SU-DHL-6 (cell line): ENCODE data around the gene OXTR.

Experiments
- H2AFZ ChIP-seq: fragments of 200-600 bp; sonication (generic); 2 replicates; pipeline ENCODE4 v1.6.1; 2014; ENCODE audit warnings: low read depth, mild to moderate bottlenecking, moderate library complexity, mixed read lengths, antibody characterized with exemption, low read length; ENCODE audit not compliant: severe bottlenecking
- H3F3A ChIP-seq: fragments of 200-600 bp; shearing (Covaris generic); 2 replicates; pipeline ENCODE4 v1.6.0; 2016; ENCODE audit warnings: antibody characterized with exemption, mild to moderate bottlenecking; ENCODE audit not compliant: insufficient read depth
- H3K27ac ChIP-seq: fragments of 200-600 bp; sonication (generic); 2 replicates; pipeline ENCODE4 v1.5.1; 2016; ENCODE audit warnings: low read depth, mild to moderate bottlenecking, low read length, moderate library complexity, mixed read lengths
- H3K27me3 ChIP-seq: fragments of 200-600 bp; sonication (generic), shearing (Covaris generic); 2 replicates; pipeline ENCODE4 v1.6.0; 2014; ENCODE audit warnings: mild to moderate bottlenecking, low read length
- H3K36me3 ChIP-seq: fragments of 200-600 bp; sonication (generic); 2 replicates; pipeline ENCODE4 v1.6.1; 2014; ENCODE audit warnings: mild to moderate bottlenecking, low read length, mixed read lengths
- H3K4me2 ChIP-seq: fragments of 300-600, 200-600 bp; shearing (Covaris generic), sonication (generic); 2 replicates; pipeline ENCODE4 v1.6.0; 2014; ENCODE audit warnings: low read length, low read depth, mild to moderate bottlenecking; ENCODE audit not compliant: poor library complexity, severe bottlenecking
- H3K4me3 ChIP-seq: fragments of 200-600 bp; sonication (generic); 2 replicates; pipeline ENCODE4 v1.5.1; 2014; ENCODE audit warnings: antibody characterized with exemption, low read length, mild to moderate bottlenecking, mixed read lengths; ENCODE audit not compliant: insufficient read depth, poor library complexity, severe bottlenecking
- H3K79me2 ChIP-seq: fragments of 200-600 bp; sonication (generic); 2 replicates; pipeline ENCODE4 v1.6.1; 2014; ENCODE audit warnings: mild to moderate bottlenecking, low read length, moderate library complexity; ENCODE audit not compliant: insufficient read depth
- H3K9ac ChIP-seq: fragments of 200-600 bp; sonication (generic); 2 replicates; pipeline ENCODE4 v1.7.0; 2014; ENCODE audit warnings: mild to moderate bottlenecking, low read length
- H3K9me2 ChIP-seq: fragments of 200-600 bp; sonication (generic); replicated peaks from 2 replicates; pipeline ENCODE4 v1.6.1; 2014; ENCODE audit warnings: low read length; ENCODE audit not compliant: insufficient read depth
- H3K9me3 ChIP-seq: fragments of 200-600 bp; sonication (generic); 2 replicates; pipeline ENCODE4 v1.6.1; 2014; ENCODE audit warnings: low read length, mixed read lengths; ENCODE audit not compliant: insufficient read depth
- H4K20me1 ChIP-seq: fragments of 200-600 bp; sonication (generic); 2 replicates; pipeline ENCODE4 v1.6.1; 2014; ENCODE audit warnings: low read depth, mild to moderate bottlenecking, antibody characterized with exemption, low read length, moderate library complexity, mixed read lengths
- EZH2phosphoT487 ChIP-seq: fragments of 200-600 bp; sonication (generic), shearing (Covaris generic); conservative IDR thresholded peaks from 2 replicates; pipeline ENCODE4 v1.6.1; 2018; ENCODE audit warnings: mild to moderate bottlenecking, antibody characterized with exemption, low read length, moderate library complexity, mixed read lengths
- TF ChIP-seq, protein P1 (sequence below): fragments of 200-600 bp; sonication (generic); IDR thresholded peaks from one replicate; pipeline ENCODE4 v1.5.1; 2017; ENCODE audit warnings: antibody characterized with exemption, mild to moderate bottlenecking, low read length, moderate library complexity; ENCODE audit not compliant: insufficient read depth, poor library complexity, severe bottlenecking

Gene OXTR

GRCh38 chr3:8800016-8800415 is 30.6 kb upstream of the OXTR start:
- Histone ChIP-seq H3K4me2 (no peak overlapping the region), H3K9me3 (no peaks in the 10 kb centered on the region), H2AFZ (no peak overlapping the region), H3K36me3 (no peaks in the 10 kb centered on the region), H3K27ac (no peak overlapping the region), H3K79me2 (no peaks in the 10 kb centered on the region), H4K20me1 (no peaks in the 10 kb centered on the region), H3K9ac (no peak overlapping the region), H3K9me2 (no peaks in the 10 kb centered on the region), H3K4me3 (no peak overlapping the region), H3K27me3 (no peaks in the 10 kb centered on the region), H3F3A (no peaks in the 10 kb centered on the region)
- no peak for TF ChIP-seq EZH2phosphoT487
- TF ChIP-seq, protein P1, sequence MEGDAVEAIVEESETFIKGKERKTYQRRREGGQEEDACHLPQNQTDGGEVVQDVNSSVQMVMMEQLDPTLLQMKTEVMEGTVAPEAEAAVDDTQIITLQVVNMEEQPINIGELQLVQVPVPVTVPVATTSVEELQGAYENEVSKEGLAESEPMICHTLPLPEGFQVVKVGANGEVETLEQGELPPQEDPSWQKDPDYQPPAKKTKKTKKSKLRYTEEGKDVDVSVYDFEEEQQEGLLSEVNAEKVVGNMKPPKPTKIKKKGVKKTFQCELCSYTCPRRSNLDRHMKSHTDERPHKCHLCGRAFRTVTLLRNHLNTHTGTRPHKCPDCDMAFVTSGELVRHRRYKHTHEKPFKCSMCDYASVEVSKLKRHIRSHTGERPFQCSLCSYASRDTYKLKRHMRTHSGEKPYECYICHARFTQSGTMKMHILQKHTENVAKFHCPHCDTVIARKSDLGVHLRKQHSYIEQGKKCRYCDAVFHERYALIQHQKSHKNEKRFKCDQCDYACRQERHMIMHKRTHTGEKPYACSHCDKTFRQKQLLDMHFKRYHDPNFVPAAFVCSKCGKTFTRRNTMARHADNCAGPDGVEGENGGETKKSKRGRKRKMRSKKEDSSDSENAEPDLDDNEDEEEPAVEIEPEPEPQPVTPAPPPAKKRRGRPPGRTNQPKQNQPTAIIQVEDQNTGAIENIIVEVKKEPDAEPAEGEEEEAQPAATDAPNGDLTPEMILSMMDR: no peak

DNA sequence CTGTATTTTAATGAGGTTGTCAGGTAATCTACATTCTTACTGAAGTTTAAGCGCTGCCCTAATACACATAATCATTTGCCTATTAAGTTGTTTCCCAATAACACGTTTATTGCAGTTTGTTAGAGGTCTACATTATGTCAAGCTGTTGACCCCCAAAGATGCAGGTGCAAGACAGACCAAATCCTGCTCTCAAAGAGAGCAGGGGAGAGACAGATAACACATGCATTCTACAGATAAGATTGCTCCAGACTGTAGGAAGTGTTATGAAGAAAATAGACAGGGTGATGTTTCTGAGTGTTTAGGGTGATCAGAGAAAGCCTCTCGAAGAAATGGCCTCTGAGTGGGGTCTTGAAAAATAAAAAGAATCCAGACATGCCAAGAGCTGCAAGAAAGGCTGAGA is 24.8 kb upstream of the OXTR start:
- Histone ChIP-seq H3F3A (no peaks in the 10 kb centered on the region), H3K4me3 (no peak overlapping the region), H3K9me3 (no peaks in the 10 kb centered on the region), H3K27me3 (no peaks in the 10 kb centered on the region), H2AFZ (no peak overlapping the region), H3K4me2 (no peak overlapping the region), H3K9ac (no peak overlapping the region), H3K79me2 (no peaks in the 10 kb centered on the region), H4K20me1 (no peaks in the 10 kb centered on the region), H3K27ac (no peak overlapping the region), H3K36me3 (no peaks in the 10 kb centered on the region), H3K9me2 (no peaks in the 10 kb centered on the region)
- TF ChIP-seq, protein P1: no peak
- no peak for TF ChIP-seq EZH2phosphoT487

DNA sequence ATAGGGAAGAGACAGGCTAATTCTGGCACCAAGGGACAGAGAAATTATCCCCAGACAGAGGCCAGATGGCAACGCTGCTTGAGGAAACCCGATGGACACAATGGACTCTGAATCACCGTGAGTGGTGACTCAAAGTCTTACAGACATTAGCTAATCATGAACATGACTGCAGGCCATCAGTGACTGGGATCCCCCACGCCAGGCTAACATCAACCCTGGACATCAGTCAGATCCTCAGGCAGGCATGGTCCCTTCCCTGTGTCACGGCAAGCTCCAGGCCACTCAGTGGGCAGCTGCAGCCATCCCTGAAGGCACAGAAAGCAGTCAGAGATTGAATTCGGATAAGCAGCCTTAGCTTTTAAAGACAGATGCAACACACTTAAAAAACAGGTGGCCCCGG is 23.8 kb upstream of the OXTR start:
- no peaks in the 10 kb centered on the region for H3K79me2 ChIP-seq
- H3K9me3 ChIP-seq: no peaks in the 10 kb centered on the region
- H3K4me3 ChIP-seq: no peak overlapping the region
- H3K27ac ChIP-seq: no peak overlapping the region
- H3K9ac ChIP-seq: no peak overlapping the region
- no peak overlapping the region for H3K4me2 ChIP-seq
- H3K9me2 ChIP-seq: no peaks in the 10 kb centered on the region
- H3K36me3 ChIP-seq: no peaks in the 10 kb centered on the region
- no peaks in the 10 kb centered on the region for H3K27me3 ChIP-seq
- H4K20me1 ChIP-seq: no peaks in the 10 kb centered on the region
- no peaks in the 10 kb centered on the region for H3F3A ChIP-seq
- H2AFZ ChIP-seq: no peak overlapping the region
- TF ChIP-seq, protein P1: no peak
- TF ChIP-seq EZH2phosphoT487: no peak
